GM18507 (cell line): ENCODE data around the gene BTBD2.

Source experiments
- DNase-seq: peaks from one replicate; pipeline ENCODE4 v3.0.0; 2011; ENCODE audit warnings: low read depth; ENCODE audit not compliant: insufficient read length; ENCODE audit errors: extremely low spot score
- FAIRE-seq: peaks from 2 replicates; lab custom pipeline; 2011; peaks lifted over from hg19 to GRCh38; lab: Jason Lieb, UNC

Gene BTBD2

DNA sequence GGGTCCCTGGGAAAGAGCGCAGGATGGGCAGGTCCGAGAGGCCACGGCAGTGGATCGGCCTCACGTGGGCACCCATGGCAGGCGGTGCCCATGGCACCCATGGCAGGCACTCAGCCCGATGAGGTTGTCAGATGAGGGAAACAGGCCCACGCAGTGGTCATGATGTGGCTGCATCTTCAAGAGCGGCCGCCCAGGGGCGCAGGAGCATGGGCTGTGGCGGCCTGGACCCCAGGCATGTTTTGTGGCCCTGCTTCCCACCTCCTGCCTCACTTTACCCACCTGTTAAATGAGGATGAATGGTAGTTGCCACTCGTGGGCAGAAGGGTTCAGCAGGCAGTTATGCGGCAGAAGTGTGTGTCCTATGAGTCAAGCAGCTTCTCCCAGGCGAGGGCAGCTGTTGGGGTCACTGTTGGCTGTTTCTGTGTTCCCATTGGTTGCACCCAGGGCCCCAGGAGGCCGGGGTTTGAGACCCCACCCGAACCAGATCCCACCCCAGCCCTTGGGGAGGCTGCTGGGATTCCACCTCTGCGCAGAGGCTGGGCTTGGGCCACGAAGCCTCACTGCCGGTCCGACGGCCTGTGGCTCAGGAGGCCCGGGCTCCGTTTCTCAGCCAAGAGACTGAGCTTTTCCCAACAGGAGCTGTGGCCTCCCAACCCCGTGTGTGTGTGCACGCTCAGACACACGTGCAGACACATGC lies 44.6 kb downstream of the BTBD2 start:
- no peak for FAIRE-seq
- no peak for DNase-seq

DNA sequence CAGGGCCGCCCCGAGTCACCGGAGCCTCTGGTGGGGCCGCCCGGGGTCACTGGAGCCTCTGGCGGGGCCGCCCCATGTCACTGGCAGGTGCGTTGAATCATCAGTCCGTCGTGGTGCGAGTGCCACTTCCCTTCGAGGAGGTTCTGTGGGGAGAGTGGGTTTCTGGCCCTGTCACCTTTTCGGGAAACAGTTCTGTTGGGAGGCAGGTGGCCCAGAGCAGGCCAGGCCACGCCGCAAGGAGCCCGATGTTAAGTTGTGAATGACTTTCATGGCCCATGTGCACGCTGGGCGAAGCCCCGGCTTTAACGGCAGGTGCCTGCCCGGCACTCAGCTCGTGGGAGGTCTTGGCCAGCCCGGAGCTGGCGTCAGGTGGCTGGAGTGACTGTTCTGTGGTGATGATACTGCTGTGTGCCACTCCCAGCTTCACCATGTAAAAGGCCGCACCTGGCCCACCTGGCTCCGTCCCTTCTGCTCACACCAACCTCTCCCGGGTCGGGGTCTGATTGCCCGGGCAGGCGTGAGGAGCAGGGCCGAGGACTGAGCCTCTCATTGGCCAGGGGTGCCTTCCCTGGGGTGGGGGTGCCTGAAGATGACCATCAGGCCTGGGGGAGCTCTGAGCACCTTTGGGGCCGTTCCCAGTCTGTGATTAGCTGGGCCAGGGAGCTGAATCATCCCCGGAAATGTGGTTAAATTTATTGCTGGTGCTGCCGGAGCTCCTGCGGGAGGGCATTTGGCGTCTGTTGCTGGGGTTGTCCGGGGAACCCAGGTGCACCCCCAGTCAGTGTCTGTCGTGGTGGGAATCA lies 45.3 kb downstream of the BTBD2 start:
- no peak for FAIRE-seq
- DNase-seq = no peak

DNA sequence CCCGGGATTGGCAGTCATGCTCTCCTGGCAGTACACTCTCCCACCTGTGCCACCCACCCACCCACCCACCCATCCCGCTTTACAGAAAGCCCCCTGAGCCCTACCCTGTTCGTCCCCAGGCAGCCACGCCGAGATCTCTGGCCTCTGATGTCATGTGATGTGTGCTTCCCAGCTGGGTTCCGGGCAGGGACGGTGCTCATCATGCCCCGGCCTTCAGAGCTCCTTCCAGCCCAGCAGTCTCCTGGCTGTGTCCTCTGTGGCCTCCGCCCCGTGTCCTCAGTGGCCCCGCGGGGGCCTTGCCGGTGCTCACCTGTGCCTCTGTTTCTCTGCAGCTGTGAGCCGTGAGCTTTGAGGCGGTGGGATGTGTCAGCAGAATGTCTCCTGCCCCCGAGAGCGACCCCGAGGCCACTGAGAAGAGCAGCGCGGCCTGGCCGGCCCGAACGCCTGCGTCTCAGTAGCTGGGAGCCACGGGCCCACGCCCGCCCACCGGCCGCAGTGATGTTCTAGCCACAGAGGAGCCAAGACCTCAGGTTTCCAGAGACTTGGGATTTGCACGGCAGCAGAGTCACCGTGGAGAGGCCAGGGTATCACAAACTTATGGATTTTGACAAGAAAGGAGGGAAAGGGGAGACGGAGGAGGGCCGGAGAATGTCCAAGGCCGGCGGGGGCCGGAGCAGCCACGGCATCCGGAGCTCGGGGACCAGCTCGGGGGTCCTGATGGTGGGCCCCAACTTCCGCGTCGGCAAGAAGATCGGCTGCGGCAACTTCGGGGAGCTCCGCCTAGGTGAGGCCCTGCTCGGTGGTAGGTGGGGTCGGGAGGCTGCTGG lies 46.1 kb downstream of the BTBD2 start:
- DNase-seq = no peak
- FAIRE-seq = no peak

DNA sequence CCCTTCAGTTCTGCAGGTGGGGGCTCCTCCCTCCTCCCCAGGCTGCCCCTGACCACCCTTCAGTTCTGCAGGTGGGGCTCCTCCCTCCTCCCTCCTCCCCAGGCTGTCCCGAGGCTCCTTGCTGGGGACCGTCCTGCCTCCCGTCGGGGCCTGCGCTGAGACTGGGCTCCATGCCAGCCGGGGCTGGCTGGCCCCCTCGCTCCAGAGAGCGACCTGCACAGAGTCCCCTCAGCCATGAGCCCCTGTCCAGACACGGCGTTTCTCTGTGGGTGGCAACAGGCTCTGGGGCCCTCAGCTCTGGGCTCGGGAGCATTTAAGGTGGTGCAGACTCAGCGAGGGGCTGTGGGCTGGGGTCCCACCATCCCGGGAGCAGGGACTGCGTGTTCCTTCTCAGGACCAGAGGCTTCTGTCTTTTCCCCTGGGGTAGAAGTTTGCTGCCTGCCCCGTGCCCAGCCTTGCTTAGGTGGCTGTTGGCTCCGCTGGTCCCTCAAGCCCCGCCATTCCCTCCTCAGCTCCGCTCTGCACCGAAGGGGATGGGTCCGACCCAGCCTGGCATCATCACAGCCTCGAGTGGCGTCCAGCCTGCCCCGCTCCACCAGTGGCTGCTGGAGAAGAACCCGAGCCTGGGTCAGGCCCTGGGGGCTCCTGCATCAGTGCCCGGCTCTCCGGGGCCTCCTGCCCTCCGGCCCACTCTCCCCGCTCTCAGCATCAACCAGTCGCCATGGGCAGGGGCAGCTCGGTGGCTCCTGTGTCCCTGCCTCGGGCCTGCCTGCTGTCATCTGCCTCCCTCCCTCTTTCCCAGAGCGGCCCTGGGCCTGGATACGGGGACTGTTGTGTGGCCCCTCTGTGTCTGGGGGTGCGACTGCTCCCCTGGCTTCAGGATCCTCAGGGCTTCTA lies 47.0 kb downstream of the BTBD2 start:
- DNase-seq (no peak), FAIRE-seq (no peak)

DNA sequence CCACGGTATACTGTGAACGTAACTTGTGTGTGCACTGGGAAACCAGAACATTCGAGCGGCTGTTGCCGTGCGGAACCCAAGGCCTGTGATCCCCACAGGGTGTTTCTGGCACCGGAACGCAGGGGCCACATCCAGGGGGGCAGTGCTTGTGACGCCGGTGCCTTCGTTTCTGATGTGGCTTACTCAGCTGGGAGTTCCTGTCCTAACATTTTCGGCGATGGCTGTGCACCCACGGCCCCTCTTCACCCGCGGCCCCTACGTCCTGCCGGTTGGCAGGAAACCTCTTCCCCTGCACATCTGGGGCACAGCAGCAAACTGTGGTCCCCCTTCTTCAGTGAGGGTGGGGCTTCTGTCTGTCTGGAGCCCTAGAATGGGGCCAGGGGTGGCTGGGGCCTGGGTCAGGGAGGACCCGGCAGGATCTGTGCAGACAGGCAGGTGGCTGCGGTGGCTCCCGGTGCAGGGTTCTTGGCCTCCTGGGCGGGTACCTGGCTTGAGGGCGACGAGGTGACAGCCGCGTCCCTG lies 48.4 kb downstream of the BTBD2 start:
- DNase-seq = no peak
- no peak for FAIRE-seq

DNA sequence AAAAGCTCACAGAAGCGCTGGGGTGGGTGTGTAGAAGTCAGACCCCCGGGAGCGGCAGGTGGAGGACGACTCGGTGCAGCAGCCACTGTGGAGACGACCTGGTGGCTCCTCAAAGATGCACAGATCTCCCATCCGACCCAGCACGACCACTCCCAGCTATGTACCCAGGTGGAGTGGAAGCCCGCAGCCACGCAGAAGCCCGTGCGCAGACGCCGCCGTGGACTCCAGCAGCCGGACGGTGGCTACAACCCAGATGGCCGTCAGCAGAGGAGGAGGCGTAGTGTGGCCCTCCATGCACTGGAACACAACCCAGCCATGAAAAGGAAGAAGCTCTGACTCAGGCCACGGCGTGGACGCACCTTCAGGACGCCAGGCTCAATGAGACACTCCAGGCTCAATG lies 52.8 kb downstream of the BTBD2 start:
- FAIRE-seq = no peak
- no peak for DNase-seq

DNA sequence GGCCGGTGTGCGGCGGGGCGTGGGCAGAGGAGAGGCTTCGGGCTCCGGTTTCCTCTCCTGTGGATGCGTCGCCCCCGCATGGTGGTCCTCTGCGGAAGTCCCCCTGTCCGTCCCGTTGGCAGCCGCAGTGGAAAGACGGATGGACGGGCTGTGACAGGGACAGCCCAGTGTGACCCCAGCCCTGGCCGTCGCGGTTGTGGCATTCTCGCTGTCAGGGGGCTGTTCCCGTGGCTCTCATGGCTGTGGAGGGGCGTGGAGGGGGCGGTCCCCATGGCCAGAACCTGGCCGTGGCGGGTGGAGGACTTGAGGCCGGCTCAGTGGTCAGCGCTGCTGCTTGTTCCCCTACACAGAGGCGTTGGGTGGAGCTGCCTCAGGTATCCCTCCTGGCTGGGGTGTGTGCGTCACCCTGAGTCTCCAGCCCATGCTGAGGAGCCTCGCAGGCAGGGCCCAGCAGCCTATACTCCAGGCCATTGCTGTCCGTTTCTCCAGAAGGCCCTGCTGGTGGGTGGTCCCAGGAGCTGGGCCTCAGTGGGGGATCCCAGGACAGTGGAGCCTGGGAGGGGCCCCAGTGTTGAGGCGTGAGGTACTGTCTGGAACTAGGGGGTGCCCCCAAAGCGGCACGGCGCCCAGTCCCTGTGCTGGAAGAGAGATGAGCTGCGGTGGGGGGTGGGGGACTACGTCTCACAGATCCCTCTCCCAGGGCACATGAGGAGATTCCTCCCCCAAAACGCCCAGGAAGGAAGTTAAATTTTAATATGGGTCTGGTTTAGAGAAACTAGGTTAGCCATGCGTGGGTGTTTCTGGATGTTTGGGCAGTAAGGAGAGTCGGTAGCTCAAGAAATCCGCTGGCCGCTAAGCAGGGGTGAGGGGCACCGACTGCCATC lies 54.3 kb downstream of the BTBD2 start:
- no peak for DNase-seq
- no peak for FAIRE-seq

DNA sequence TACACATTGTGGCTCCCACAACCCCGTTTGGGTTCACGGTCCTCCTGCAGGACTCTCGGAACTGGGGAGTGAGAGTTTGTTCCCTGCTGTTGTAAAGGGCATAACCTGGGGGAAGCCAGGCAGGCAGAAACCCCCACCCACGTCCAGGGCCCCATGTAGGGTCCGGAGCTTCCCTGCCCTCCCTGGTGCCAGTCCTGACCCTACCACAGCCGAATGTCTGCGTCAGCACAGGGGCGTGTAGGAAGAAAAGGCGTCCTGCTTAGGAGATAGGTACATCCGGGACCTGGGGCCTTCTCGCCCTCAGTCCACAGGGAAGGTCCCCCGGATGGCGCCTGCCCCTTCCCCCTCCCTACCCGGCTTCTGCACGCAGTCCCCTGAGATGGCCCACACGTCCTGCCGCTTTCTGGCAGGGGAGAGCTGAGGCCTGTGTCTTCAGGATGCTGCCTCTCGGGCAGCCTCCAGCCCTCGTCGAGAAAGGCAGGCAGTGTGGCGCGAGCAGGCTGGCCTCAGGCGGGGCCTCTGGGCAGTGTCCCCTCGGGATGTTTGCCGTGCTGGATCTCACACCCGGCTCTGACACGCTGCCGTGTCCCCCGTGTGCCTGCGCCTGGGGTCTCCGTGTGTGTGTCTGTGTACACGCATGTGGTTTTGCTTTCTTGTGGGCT lies 55.5 kb downstream of the BTBD2 start:
- FAIRE-seq (no peak), DNase-seq (no peak)

DNA sequence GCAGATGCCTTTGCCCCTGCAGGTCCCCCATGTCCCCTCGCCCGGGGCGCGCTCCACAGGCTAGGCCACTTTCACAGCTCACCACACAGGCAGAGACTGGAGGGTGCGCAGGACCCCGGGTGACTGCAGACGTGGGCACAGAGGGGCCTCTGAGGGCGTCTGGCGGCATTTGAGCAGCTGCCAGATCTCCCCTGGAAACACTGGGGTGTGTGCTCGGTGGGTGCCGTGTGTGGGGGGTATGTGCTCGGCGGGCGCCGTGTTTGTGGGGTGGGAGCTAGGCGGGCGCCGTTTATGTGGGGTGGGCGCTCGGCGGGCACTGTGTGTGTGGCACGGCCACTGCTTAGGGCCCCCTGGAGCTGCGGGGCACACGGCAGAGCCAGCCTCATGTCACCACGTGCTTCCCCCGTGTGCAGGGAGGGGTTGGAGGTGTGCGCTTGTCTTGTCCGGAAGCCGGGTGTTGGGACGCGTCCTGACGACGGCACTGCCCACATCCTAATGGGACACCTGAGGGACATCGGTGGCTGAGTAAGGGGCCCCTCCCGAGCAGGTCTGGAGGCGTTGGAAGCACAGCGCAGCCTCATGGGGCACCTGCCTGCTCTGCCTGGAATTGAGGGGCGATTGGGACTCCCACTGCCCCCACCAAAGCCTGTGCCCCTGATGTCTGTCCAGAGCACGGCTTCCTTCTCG lies 57.8 kb downstream of the BTBD2 start:
- DNase-seq = no peak
- no peak for FAIRE-seq

DNA sequence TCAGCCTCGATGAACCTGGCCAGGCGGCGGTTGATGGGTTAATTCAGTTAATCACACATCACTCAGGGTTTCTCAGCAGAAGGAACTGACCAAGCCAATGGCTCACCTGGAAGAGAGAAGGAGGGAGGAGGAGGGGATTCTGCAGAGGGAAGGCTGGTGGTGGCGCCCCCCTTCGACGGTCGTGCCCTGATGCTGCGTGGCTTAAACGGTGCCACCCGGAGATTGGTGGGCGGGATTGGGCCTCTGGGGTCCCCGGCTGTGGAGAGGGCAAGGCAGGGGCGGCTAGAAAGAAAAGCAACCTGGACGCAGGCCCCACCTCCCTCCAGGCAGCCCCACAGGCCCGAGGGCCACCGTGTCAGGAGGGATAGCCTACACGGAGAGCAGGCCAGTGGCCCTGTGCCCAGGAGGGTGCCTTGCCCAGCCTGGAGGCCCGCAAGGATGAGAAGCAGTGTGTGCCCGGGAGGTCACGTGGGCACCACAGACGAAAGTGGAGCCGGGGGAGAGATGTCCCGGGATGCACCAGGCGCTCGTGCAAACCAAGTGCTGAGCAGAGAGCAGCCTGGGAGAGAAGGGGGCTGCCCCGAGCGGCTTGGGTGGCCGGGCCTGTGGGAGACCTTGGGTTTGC lies 58.5 kb downstream of the BTBD2 start:
- no peak for DNase-seq
- no peak for FAIRE-seq

DNA sequence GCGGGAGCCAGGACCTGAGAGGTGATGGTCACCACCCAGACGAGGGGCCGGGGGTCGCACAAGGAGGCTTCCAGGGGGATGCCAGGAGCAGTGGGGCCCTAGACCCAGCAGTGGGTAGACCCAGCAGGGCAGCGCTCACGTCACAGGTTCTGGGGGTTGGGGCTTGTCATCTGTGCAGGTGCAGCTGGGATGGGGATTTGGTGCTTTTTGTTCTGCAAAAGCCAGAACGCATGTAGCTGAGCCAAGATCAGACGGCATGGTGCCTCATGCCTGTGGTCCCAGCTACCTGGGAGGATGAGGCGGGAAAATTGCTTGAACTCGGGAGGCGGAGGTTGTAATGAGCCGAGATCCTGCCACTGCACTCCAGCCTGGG lies 59.4 kb downstream of the BTBD2 start:
- FAIRE-seq = no peak
- DNase-seq = no peak

DNA sequence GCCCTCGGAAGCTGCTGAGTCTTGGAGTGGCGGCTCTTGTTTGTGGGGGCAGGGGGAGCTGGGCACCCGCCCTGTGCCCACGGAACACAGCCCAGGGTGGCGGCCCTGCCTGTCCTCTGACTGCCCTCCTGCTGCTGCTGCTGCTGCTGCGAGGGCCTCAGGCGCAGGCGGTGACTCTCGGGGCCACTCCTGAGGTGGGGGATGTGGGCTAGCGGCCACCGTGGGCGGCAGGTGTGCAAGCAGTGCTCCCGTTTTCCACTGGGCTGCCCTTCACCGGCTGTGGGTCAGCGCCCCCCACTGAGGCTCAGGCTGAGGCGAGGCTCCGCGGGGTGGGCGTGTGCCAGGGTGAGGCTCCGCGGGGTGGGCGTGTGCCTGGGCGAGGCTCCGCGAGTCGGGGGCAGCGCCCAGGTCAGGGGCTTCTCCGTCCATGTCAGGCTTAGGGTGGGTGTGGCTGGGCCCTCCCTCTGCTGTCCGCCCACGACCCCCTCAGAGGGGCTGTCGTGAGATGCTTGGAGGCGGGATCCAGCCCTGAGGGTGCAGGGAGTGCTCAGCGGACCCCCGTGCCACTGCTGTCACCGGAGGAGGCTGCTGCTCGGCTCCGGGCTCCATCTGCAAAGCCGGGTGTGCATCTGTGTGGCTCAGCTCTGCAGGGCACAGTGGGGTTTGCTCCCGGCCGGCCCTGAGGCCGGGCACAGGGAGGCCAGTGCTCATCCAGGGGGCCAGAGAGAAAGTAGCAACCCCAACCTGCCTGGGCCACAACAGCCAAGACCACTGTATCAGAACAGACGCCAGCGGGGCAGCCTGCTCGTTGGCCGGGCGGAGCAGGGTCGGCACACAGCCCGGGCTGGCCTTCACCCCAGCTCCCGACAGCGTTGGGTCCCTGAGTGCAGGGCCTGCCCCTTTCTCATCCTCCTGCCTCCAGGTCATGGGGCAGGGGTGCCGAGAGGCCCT lies 60.1 kb downstream of the BTBD2 start:
- DNase-seq (no peak), FAIRE-seq (no peak)

DNA sequence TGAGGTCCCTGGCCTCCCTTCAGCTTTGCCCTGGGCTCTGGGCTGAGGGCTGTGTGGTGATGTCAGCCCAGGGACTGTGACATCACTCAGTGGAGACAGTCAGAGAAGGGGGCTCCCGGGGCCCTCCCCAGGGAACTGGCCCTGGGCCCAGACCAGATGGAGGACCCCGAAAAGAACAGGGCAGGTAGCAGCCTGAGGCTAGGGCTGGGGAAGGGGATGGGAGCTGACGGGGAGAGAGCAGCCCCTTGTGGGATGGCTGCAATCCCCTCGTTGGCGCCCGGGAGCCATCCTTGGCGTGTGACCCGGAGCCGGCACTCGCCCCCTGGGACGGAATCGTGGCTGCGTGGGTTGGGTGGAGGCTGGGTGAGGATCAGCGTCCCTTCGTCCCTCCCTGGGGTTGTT lies 61.0 kb downstream of the BTBD2 start:
- DNase-seq = no peak
- no peak for FAIRE-seq

DNA sequence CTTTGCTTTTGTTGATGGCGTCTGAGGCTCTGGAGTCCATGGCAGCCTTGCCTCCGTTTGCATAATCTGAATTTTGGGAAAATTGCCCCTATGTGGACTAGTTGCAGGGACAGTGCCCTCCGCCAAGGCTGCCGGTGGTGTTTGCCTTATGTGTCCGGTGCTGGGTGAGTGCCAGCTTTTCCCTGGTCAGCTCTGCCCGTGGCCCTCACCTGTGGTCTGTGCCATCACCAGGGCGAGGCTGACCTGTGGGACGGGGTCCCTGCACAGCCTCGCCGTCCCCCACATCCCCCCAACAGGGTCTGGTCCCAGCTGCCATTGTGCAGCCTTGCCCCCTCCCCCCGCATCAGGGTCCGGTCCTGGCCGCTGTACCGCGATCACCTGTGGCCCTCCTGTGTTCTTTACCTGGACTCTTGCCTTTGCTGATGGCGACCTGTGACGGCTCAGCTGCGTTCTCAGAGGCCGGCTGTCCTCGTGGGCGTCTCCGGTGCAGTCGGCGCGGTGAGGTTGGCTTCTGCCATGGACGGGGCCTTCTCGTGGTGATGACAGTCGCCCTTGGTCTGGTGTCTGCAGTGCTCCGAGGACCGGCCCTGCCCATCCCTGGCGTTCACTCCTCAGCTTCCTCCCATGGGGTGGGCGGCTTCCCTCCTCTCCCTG lies 61.9 kb downstream of the BTBD2 start:
- DNase-seq (no peak), FAIRE-seq (no peak)

DNA sequence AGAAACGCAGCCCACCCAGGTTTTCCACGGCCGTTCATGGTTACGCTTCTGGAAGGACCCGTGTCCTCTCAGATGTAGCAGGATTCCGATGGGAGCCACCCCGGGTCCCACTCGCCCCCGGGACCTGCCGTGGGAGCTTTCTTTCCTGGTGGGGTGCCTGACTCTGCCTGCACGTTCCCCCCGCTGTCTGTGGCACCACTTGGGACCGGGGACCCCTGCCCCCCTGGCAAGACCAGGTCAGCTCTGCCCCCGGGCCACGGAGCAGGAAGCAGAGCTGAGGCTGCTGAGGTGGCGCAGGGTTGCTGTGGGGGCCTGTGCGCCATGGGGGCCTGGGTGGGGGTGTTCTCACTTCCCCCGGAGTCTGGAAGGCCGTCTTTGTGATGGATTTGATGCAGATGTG lies 62.5 kb downstream of the BTBD2 start:
- DNase-seq (no peak), FAIRE-seq (no peak)
